H1 (cell line): ENCODE data around the gene MAP2K5. TPM values are rescaled to one million over a fixed set of nuclear protein-coding genes. Genes with fewer than 3 reads are reported as not detected.

Experiments used
- CBX5 ChIP-seq: fragments of 300-800, 300-1000 bp; sonication (generic); IDR thresholded peaks from 2 replicates; pipeline ENCODE4 v1.7.1; 2016; ENCODE audit warnings: antibody characterized with exemption, low read length, low read depth
- CBX8 ChIP-seq: fragments of 300-800, 300-1000 bp; sonication (generic); IDR thresholded peaks from 2 replicates; pipeline ENCODE4 v1.7.1; 2016; ENCODE audit warnings: low read depth, low read length, borderline replicate concordance
- CTBP2 ChIP-seq: IDR thresholded peaks from 2 replicates; pipeline ENCODE4 v1.7.0; 2011; ENCODE audit warnings: borderline replicate concordance, mild to moderate bottlenecking, moderate library complexity, mixed read lengths, low read length; ENCODE audit not compliant: insufficient read depth, insufficient read length
- EZH2 ChIP-seq: fragments of 200-600 bp; sonication (generic); IDR thresholded peaks from 2 replicates; pipeline ENCODE4 v1.7.1; 2012; ENCODE audit warnings: low read depth, mild to moderate bottlenecking, moderate library complexity, low read length, inconsistent platforms; ENCODE audit not compliant: severe bottlenecking
- FOSL1 ChIP-seq: IDR thresholded peaks from 2 replicates; pipeline ENCODE4 v1.6.1; 2011; ENCODE audit warnings: mild to moderate bottlenecking, low read depth, low read length, moderate library complexity; ENCODE audit not compliant: insufficient read depth
- GTF2F1 ChIP-seq: IDR thresholded peaks from 2 replicates; pipeline ENCODE4 v1.6.1; 2012; ENCODE audit warnings: low read depth, low read length, improper control_type of control experiment, borderline replicate concordance
- HDAC2 ChIP-seq, 2 experiments: fragments of 300-600 bp in 1 of 2; sonication (generic) in 1 of 2; IDR thresholded peaks; 2 replicates each; pipeline ENCODE4 v1.6.1; 2011 to 2012; ENCODE audit warnings: low read depth in 2 of 2, low read length in 2 of 2, mild to moderate bottlenecking in 2 of 2, moderate library complexity in 2 of 2, borderline replicate concordance in 1 of 2, inconsistent platforms in 1 of 2
- HDAC6 ChIP-seq: IDR thresholded peaks from one replicate; pipeline ENCODE4 v1.7.1; 2012; ENCODE audit warnings: low read depth, mild to moderate bottlenecking, inconsistent platforms, low read length, moderate library complexity
- JUND ChIP-seq: IDR thresholded peaks from 2 replicates; pipeline ENCODE4 v1.6.1; 2011; ENCODE audit warnings: mild to moderate bottlenecking, improper control_type of control experiment, low read length
- KDM5A ChIP-seq: fragments of 200-600 bp; IDR thresholded peaks from 2 replicates; pipeline ENCODE4 v1.7.1; 2012; ENCODE audit warnings: mild to moderate bottlenecking, low read length, inconsistent platforms, mixed read lengths
- MAFK ChIP-seq: IDR thresholded peaks from 2 replicates; pipeline ENCODE4 v1.6.1; 2012; ENCODE audit warnings: low read depth, mild to moderate bottlenecking, improper control_type of control experiment, low read length
- MAX ChIP-seq: IDR thresholded peaks from 2 replicates; pipeline ENCODE4 v1.6.1; 2012; ENCODE audit warnings: inconsistent platforms
- POU5F1 ChIP-seq: IDR thresholded peaks from 2 replicates; pipeline ENCODE4 v1.6.1; 2011; ENCODE audit warnings: low read depth, mild to moderate bottlenecking, low read length, moderate library complexity
- RFX5 ChIP-seq: IDR thresholded peaks from 2 replicates; pipeline ENCODE4 v1.6.1; 2011; ENCODE audit warnings: low read depth, low read length, improper control_type of control experiment, borderline replicate concordance
- RNF2 ChIP-seq: fragments of 200-900, 300-1000 bp; sonication (generic); IDR thresholded peaks from 2 replicates; pipeline ENCODE4 v1.7.1; 2016; ENCODE audit warnings: borderline replicate concordance, low read depth, mild to moderate bottlenecking, antibody characterized with exemption, low read length; ENCODE audit not compliant: poor library complexity, severe bottlenecking; ENCODE audit errors: missing control alignments
- RXRA ChIP-seq: IDR thresholded peaks from 2 replicates; pipeline ENCODE4 v1.6.1; 2011; ENCODE audit warnings: low read depth, mild to moderate bottlenecking, low read length, moderate library complexity; ENCODE audit not compliant: insufficient read depth
- TAF1 ChIP-seq: IDR thresholded peaks from 2 replicates; pipeline ENCODE4 v1.6.1; 2011; ENCODE audit warnings: mild to moderate bottlenecking, low read depth, low read length
- TBP ChIP-seq: IDR thresholded peaks from 2 replicates; pipeline ENCODE4 v1.6.1; 2011; ENCODE audit warnings: low read depth, low read length, improper control_type of control experiment
- TEAD4 ChIP-seq: IDR thresholded peaks from 2 replicates; pipeline ENCODE4 v1.6.1; 2012; ENCODE audit warnings: low read depth, low read length, inconsistent platforms, mixed read lengths
- polyA plus RNA-seq, 7 experiments: library from polyadenylated mRNA; depleted of rRNA in 3 of 7; stranded (reverse) in 5 of 7; unstranded in 2 of 7; fragments of >200 nt in 5 of 7; fragments of 200-250 nt in 2 of 7; gene quantifications; 1 replicate in 5 of 7; 2 replicates in 1 of 7; 4 replicates in 1 of 7; pipeline versions ENCODE4 v1.2.1 to v1.2.3, GENCODE V29; 2011 to 2013; ENCODE audit warnings: missing spikeins in 2 of 7, mixed read lengths in 2 of 7
- total RNA-seq: library from RNA; stranded (reverse); fragmentation: NEBNext Ultra II Directional; extraction: Animal tissue kit (Norgen Biotek cat#: 25700); gene quantifications from 2 replicates; pipeline ENCODE4 v1.2.1, GENCODE V29; 2021
- TF ChIP-seq, protein P1 (sequence below), 3 experiments: IDR thresholded peaks; 1 replicate in 2 of 3; 2 replicates in 1 of 3; pipeline versions ENCODE4 v1.5.1 to v1.6.1; 2011; ENCODE audit warnings: low read length in 3 of 3, mild to moderate bottlenecking in 3 of 3, inconsistent platforms in 2 of 3, low read depth in 1 of 3, moderate library complexity in 1 of 3; ENCODE audit not compliant: insufficient read depth in 1 of 3; ENCODE audit errors: control extremely low read depth in 1 of 3

MAP2K5 gene
- total and polyA plus RNA-seq, 2 of the 8 experiments (the other 6 are each of a cell fraction or from before 2014, with no cell fraction given) = 4.4 to 15.8 TPM

DNA sequence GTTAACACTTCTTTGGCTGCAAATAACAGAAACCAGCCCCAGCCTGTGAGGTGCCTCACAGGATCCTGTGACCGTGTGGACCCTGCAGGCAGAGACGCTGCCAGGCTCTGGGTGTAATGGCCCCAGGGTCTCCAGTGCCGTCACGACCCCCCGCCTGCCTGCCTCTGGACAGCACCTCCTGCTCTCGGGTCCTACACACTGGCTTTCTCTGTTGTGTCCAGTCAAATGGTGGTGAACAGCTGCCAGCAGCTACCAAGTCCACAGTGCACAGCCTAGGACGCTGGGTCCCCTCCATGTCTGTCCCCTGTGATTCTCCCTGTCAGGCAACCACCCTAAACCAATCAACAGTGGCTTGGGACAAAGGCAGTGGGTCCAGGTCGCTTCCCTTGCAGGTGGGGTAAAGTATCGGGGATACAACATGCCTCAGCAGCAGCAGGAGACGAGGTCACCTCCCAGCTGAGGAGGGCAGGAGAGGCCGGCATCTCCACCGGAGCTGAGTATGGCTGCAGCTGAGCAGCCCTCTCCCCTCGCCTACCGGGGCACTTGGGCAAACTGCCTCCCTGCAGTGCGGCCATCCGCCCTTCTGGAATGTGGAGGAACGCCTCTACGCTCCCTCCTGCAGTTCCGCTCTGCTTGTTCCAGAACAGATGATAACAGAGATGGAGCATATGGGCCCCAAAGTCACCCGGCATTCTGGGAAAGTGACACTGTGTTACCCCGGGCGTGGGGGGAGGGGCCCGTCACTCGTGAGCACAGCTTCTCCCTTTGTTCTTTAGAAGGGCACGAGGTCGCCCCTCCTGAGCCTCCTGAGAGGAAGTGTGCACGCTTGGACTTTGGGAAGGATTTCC, 261.7 kb downstream of the MAP2K5 start (continued):
- TF ChIP-seq TEAD4 = peak; percentile 95
- TF ChIP-seq MAFK = no peak
- TF ChIP-seq CBX5 = no peak
- TF ChIP-seq RNF2 = no peak
- TF ChIP-seq GTF2F1 = no peak
- peak; percentile 36 for TF ChIP-seq CTBP2
- no peak for TF ChIP-seq TAF1
- TF ChIP-seq HDAC2 (IDR thresholded peaks at IDR 0.05; ENCODE audit: borderline replicate concordance in 1 of 2, low read depth in 2 of 2, low read length in 2 of 2) = no peak
- TF ChIP-seq HDAC6 = no peak
- TF ChIP-seq KDM5A = no peak
- no peak for TF ChIP-seq RFX5
- no peak for TF ChIP-seq CBX8
- no peak for TF ChIP-seq FOSL1
- TF ChIP-seq JUND = no peak
- peak; percentile 34; the same call in 1 of the 2 replicates for TF ChIP-seq TBP
- no peak for TF ChIP-seq RXRA
- TF ChIP-seq, protein P1, sequence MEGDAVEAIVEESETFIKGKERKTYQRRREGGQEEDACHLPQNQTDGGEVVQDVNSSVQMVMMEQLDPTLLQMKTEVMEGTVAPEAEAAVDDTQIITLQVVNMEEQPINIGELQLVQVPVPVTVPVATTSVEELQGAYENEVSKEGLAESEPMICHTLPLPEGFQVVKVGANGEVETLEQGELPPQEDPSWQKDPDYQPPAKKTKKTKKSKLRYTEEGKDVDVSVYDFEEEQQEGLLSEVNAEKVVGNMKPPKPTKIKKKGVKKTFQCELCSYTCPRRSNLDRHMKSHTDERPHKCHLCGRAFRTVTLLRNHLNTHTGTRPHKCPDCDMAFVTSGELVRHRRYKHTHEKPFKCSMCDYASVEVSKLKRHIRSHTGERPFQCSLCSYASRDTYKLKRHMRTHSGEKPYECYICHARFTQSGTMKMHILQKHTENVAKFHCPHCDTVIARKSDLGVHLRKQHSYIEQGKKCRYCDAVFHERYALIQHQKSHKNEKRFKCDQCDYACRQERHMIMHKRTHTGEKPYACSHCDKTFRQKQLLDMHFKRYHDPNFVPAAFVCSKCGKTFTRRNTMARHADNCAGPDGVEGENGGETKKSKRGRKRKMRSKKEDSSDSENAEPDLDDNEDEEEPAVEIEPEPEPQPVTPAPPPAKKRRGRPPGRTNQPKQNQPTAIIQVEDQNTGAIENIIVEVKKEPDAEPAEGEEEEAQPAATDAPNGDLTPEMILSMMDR (IDR thresholded peaks at IDR 0.05; ENCODE audit: control extremely low read depth in 1 of 3, insufficient read depth in 1 of 3, low read depth in 1 of 3, low read length in 3 of 3) = no peak
- no peak for TF ChIP-seq EZH2
- peak; percentile 54; the same call in 1 of the 2 replicates for TF ChIP-seq MAX
- no peak for TF ChIP-seq POU5F1
